Activated T-helper 9 cell treated with anti-CD3 and anti-CD28 coated beads, Interleukin-2, amount 50 U/mL, for 16 hours (primary cell): ENCODE results near the gene CLSTN1.

Experiments used
- DNase-seq: peaks from one replicate; pipeline ENCODE4 v3.0.0-alpha.2; 2020; ENCODE audit warnings: low read depth

CLSTN1 gene

GRCh38 chr1:9850442-9851162 lies 26.8 kb upstream of the CLSTN1 start:
- DNase-seq = no peak

- no peak for DNase-seq
These were observed 26.1 kb upstream of the CLSTN1 start for GRCh38 chr1:9849691-9850441.

DNA sequence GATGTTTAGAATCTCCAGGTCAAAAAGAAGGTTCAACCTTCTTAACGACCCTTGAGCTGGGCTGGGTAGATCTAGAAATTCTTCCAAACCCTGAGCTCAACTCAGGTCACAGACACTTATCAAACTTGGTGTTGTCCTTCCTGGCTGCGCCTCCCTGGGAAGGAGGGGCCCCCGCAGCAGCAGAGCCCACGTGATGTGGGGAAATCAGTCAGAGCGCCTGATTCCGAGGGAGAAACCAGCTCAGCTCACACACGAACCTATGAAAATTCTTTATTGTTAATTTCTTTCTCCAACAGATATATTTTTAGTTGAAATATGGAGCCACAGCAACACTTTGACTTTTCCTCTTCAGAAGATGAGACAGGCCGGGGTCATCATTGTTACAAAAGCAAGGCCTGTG lies 24.3 kb upstream of the CLSTN1 start:
- DNase-seq = no peak

- DNase-seq = no peak
These were observed 23.5 kb upstream of the CLSTN1 start for GRCh38 chr1:9847269-9847668.

DNA sequence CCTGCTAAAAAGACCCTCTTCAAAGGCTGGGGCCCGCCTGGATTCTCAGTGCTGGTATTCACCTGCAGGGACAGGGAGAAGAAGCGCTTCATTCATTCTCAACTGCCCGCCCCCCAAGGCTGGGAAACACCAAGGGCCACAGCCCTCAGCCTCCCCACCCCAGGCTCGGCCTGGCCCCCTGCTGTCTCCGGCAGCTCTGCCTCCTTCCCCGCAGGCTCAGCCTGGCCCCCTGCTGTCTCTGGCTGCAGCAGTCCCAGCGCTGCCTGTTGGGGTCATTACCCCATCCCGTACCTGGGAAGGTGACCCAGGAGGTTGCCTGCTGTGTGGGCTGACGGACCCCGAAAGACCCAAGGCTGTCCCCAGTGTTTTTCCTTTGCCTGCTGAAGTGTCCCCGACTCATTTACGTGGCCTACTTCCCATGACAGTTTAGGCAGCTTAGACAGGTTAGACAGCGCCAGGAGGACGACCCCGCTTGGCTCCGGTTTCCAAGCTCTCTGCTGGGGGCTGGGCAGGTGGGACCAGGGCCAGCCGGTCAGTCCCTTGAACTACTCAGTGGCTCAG lies 22.9 kb upstream of the CLSTN1 start:
- DNase-seq = no peak

- no peak for DNase-seq
These were observed 22.1 kb upstream of the CLSTN1 start for GRCh38 chr1:9845914-9846313.

DNA sequence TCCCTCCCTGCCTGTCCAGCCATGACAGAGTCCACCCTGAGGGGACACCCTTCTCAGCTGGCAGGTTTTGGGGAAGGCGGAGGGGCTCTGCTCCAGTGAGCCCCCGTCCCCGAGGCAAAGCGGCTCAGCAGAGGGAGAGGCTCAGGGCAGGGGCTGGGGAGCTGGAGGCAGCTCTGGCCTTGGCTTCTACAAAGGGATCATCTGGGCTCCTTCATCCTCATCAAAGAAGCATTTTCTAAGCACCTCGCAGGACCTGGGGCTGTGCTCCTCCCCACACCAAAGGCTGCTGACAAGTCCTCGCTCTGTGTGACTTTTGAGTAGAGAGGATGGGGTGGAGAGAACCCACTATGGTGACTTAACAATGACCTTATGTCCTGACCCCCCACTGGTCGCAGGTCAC lies 21.0 kb upstream of the CLSTN1 start:
- DNase-seq = no peak

- DNase-seq = no peak
These were observed 20.3 kb upstream of the CLSTN1 start for GRCh38 chr1:9844106-9844505.

DNA sequence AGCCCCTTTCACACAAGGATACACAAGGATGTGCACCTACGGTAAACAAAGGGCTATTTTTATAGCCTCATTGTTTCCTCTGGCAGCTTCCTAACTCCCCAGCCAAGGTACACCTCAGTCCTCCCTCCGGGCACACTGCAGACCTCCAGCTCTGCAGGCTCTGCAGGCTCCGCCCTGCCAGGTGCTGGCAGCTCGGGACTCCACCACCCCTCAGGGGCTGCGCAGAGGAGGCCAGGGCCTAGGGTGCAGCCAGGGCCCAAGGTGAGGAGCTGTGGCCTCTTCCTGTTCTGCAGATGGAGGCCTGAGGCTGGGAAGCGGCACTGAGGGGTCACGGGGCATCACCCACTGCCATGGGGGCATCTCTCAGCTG lies 19.8 kb upstream of the CLSTN1 start:
- DNase-seq = no peak

DNA sequence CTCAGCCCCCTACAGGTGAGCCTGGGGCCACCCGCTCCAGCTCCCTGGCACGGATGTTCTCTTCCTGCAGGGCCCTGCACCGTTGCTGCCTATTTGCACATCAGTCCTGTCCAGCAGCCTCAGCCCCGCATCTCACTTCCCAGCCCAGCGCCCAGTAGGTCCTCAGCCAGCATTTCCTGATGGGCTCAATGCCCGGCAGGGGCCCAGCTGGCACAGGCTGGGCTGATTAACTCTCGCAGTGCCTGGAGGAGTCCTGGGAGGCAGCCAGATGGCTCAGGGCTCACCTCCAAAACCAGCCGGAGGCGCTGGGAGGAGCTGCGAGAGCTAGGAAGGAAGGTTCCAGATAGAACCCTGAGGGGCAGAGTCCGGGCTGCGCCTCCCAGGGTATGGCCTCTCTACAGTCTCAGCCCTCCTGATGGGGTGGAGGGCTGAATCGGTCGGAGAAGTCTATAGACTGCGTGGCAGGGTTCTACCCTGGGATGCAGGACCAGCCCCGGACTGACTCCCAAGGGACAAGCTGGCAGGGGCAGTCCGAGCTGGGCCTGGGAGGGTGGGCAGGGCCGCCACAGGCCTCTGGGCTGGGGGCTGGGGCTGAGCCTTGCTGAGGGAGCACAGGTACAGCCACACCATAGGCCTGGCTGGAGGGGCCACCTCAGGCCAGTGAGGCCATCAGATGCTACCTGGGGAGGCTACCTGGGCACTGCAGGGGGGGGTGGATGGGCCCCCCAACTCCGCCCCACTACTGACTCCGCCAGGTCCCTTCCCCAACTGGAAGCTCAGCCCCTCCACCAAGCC lies 19.2 kb upstream of the CLSTN1 start:
- DNase-seq = no peak

- DNase-seq = no peak
These were observed 18.4 kb upstream of the CLSTN1 start for GRCh38 chr1:9842073-9842711.

DNA sequence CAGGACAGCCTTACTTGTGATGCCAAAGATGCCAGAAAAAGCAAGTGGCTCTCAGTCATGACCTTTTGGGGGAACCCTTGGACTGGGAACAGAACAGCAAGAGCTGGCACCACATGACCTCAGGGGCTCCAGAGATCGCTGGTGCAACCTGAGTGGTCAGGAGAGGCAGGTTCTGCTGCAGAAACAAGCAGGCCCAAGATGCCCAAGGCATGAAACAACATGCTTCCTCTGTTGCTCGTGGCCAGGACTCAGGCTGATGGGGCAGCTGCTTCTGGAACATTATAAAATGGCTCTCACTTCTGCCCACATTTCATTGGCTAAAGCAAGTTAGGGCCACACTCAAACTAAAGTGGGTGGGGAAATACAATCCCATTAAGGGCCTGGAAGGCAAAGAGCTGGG lies 17.7 kb upstream of the CLSTN1 start:
- no peak for DNase-seq

DNA sequence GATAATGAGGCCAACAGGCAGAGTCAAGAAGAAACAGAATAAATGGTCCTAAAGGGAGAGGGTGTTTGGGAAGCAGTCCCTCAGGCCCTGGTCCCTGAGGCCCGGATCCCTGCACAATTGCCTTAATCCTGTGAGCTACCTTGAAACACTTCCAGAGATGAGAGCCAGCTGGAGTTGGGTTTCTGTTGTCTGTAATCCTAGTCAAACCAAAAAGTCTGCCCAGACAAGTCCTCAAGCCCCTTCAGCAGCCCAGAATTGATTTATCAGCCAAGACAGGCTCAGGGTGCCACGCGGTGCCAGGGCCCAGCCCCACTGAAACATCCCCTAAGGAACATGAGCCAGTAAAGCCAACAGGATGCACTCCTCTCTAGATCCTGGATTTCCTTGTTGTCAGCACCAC lies 16.4 kb upstream of the CLSTN1 start:
- DNase-seq = no peak

GRCh38 chr1:9838946-9839345 lies 15.2 kb upstream of the CLSTN1 start:
- DNase-seq = no peak

- no peak for DNase-seq
These were observed 12.8 kb upstream of the CLSTN1 start for GRCh38 chr1:9836632-9836960.

- DNase-seq = no peak
These were observed 12.2 kb upstream of the CLSTN1 start for GRCh38 chr1:9835758-9836631.

DNA sequence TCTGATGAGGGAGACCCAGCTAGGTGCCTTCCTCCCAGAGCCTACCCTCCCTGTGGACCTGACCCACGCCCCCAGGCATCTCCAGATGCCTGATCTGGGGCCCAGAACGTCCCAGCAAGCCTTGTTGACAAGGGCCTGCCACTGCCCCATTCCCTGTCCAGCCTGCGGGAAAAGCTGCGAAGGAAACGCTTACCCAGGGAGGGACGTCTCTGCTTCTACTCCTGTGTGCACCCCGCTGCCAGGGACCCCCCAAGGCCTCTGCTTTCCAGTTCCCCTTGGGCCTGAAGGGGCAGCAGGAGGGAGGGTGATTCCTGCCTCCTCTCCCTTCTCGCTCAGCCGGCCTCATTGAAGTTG lies 11.6 kb upstream of the CLSTN1 start:
- DNase-seq = no peak

GRCh38 chr1:9833632-9834031 lies 9.9 kb upstream of the CLSTN1 start:
- no peak for DNase-seq

- no peak for DNase-seq
These were observed 3.9 kb upstream of the CLSTN1 start for GRCh38 chr1:9827558-9828185.

- no peak for DNase-seq
These were observed 2.9 kb upstream of the CLSTN1 start for GRCh38 chr1:9826616-9827015.

DNA sequence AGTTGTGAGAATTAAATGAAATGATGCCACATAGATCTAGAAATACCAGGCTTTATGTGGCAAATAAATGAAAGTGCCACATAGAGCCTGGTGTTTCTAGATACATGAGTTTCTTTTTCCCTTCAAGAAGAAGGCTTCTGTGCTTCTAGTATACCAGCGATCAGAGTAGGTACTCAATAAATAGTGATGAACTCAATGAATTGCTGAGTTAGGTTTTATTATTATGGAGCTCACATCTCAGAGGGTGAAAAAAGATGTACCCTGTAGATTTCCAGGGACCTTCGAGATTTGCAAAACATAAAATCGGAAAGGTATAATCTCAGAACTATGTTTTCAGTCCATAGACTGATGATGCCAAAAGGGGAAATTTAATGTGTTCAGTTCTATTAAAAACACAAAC lies 2.3 kb upstream of the CLSTN1 start:
- DNase-seq = no peak
